GM12801 (cell line): ENCODE results near the gene KRTAP10-1.

Source experiments
- CTCF ChIP-seq: IDR thresholded peaks from one replicate; pipeline ENCODE4 v1.5.1; 2011; ENCODE audit warnings: control low read depth; ENCODE audit not compliant: insufficient read length; ENCODE audit errors: extremely low read depth

KRTAP10-1 gene

GRCh38 chr21:44512496-44513388, 27.3 kb downstream of the KRTAP10-1 start:
- no peak for TF ChIP-seq CTCF

- TF ChIP-seq CTCF, result no peak
Observed at GRCh38 chr21:44511938-44512275, 28.1 kb downstream of the KRTAP10-1 start.

- no peak for TF ChIP-seq CTCF
Observed at GRCh38 chr21:44511219-44511937, 28.6 kb downstream of the KRTAP10-1 start.

- no peak for TF ChIP-seq CTCF
Observed at GRCh38 chr21:44510508-44511218, 29.3 kb downstream of the KRTAP10-1 start.

GRCh38 chr21:44510109-44510507, 29.9 kb downstream of the KRTAP10-1 start:
- no peak for TF ChIP-seq CTCF

- TF ChIP-seq CTCF, result no peak
Observed at GRCh38 chr21:44509539-44509938, 30.5 kb downstream of the KRTAP10-1 start.
